Neural crest cell (in vitro differentiated cells): ENCODE measurements around the gene RBAK. TPM values are rescaled to one million over a fixed set of nuclear protein-coding genes. Genes with fewer than 3 reads are reported as not detected.
A peak's percentile ranks its signal among the peaks of the same experiment; 100 is the strongest.
"Not testable (repeated sequence)": the region's sequence is repeated elsewhere in the genome, so short reads cannot be mapped to it uniquely, and the experiment has no call there.

ENCODE experiments used
- DNase-seq: peaks from one replicate; pipeline ENCODE4 v3.0.0; 2021; ENCODE audit warnings: low read depth, mixed read lengths, low spot score
- H3K27ac Mint-ChIP-seq: one replicate; pipeline ENCODE4 v1.8.0; 2021; ENCODE audit warnings: mild to moderate bottlenecking, mixed read lengths; ENCODE audit not compliant: unreplicated experiment
- H3K27me3 Mint-ChIP-seq: 2 replicates; pipeline ENCODE4 v1.8.0; 2021; ENCODE audit warnings: low read depth, mild to moderate bottlenecking, mixed read lengths
- H3K36me3 Mint-ChIP-seq: 2 replicates; pipeline ENCODE4 v1.8.0; 2021; ENCODE audit warnings: low read depth, mild to moderate bottlenecking, mixed read lengths
- H3K4me1 Mint-ChIP-seq: 2 replicates; pipeline ENCODE4 v1.8.0; 2021; ENCODE audit warnings: mixed read lengths
- H3K4me3 Mint-ChIP-seq: one replicate; pipeline ENCODE4 v1.8.0; 2021; ENCODE audit warnings: mild to moderate bottlenecking, mixed read lengths
- H3K9me3 Mint-ChIP-seq: 2 replicates; pipeline ENCODE4 v1.8.0; 2021; ENCODE audit warnings: mixed read lengths
- CTCF ChIP-seq: fragments of 200-600 bp; sonication (generic); conservative IDR thresholded peaks from 2 replicates; pipeline ENCODE4 v1.5.0; 2021; ENCODE audit warnings: antibody characterized with exemption, mild to moderate bottlenecking
- total RNA-seq: library from RNA; stranded (reverse); gene quantifications from 2 replicates; pipeline ENCODE4 v1.2.1, GENCODE V29; 2021

The RBAK gene
- total RNA-seq, 1 donor from 2014 or later: 15.7 TPM

DNA sequence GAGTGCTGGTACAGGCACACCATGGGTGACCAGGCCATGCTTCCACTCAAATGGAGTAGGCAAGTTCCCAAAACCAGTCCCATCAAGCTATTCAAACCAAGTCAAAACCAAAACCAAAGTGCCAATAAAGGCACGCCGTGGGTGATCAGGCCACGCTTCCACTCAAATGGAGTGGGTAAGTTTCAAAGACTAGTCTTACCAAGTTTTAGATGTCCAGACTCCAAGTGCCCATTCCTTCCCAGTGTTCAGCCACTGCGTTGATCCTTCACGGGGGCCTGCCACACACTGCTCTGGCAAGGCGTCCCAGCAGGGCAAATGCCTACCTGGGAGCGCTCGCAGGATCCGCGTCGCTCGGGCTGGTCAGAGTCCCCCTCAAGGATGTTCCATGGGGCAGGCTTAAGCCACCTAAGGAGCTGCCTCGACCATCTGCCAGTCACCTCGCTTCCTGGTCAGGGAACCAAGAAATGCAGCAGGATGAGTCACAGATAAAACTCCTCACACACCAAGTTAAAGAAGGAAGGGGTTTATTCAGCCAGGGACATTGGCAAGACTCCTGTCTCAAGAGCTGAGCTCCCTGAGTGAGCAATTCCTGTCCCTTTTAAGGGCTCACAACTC is 17.8 kb upstream of the RBAK start:
- H3K27ac Mint-ChIP-seq, DNase-seq, H3K4me1 Mint-ChIP-seq, H3K4me3 Mint-ChIP-seq, H3K27me3 Mint-ChIP-seq, H3K9me3 Mint-ChIP-seq: not testable (repeated sequence)
- peaks cover 13% of the 10 kb centered on the region for H3K36me3 Mint-ChIP-seq

DNA sequence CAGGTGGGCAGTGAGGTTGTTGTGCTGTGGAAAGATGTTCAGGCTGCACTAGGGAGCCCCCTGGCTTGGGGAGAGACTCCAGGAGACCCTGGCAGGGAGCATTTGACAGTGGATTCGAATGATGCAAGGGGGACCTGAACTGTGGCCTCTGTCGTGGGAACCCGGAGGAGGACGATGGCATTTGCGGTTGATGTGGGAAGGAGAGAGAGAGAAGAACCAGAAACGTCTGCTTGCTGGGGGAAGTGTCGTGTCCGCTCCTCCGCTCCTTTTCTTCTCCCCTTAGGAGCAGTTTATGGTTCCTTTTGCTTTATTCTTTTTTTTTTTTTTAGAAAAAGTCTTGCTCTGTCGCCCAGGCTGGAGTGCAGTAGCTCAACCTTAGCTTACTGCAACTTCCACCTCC is 12.5 kb upstream of the RBAK start:
- not testable (repeated sequence) for DNase-seq, H3K36me3 Mint-ChIP-seq, H3K4me1 Mint-ChIP-seq, H3K9me3 Mint-ChIP-seq, H3K27ac Mint-ChIP-seq, H3K4me3 Mint-ChIP-seq, H3K27me3 Mint-ChIP-seq

- no peak for TF ChIP-seq CTCF
- no peak overlapping the region for H3K4me3 Mint-ChIP-seq
- H3K27ac Mint-ChIP-seq: no peak overlapping the region
- H3K36me3 Mint-ChIP-seq: peaks cover 2% of the 10 kb centered on the region
- no peaks in the 10 kb centered on the region for H3K9me3 Mint-ChIP-seq
- no peak for DNase-seq
- H3K4me1 Mint-ChIP-seq: no peaks in the 10 kb centered on the region
- H3K27me3 Mint-ChIP-seq: no peaks in the 10 kb centered on the region
Observed at GRCh38 chr7:5035276-5035675, 10.4 kb upstream of the RBAK start.

- TF ChIP-seq CTCF: no peak
- Mint-ChIP-seq H3K4me3 (no peak overlapping the region), H3K9me3 (no peaks in the 10 kb centered on the region), H3K27me3 (no peaks in the 10 kb centered on the region), H3K36me3 (no peaks in the 10 kb centered on the region), H3K4me1 (no peaks in the 10 kb centered on the region), H3K27ac (no peak overlapping the region)
- no peak for DNase-seq
Observed at GRCh38 chr7:5036446-5036845, 9.2 kb upstream of the RBAK start.

DNA sequence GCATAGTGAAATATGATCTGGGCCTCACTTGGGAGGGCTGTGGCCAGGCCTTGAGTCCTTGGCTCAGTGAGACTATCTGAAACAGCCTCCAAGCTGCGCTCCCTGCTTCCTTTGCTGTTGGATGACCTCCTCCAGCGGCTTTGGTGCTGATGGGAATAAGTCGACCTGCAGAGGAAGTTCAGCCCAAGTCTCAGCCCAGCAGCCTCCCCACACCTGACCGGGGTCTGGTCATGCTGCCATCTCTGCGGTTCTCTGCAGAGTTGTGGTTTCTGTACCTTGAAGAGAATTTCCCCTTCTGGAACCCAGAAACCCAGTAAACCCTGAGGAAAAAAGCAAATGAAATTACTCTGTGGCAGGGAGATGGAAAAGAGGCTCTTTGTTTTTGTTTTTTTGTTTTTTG is 4.6 kb upstream of the RBAK start:
- no peak overlapping the region for H3K27ac Mint-ChIP-seq
- no peak overlapping the region for H3K4me3 Mint-ChIP-seq
- peaks cover 8% of the 10 kb centered on the region for H3K4me1 Mint-ChIP-seq
- peaks cover 3% of the 10 kb centered on the region for H3K27me3 Mint-ChIP-seq
- DNase-seq: no peak
- no peak for TF ChIP-seq CTCF
- H3K9me3 Mint-ChIP-seq: peaks cover 5% of the 10 kb centered on the region
- peaks cover 7% of the 10 kb centered on the region for H3K36me3 Mint-ChIP-seq

GRCh38 chr7:5043661-5044060 is 2.0 kb upstream of the RBAK start:
- Mint-ChIP-seq H3K9me3 (peaks cover 5% of the 10 kb centered on the region), H3K27ac (no peak overlapping the region), H3K4me1 (peaks cover 16% of the 10 kb centered on the region), H3K27me3 (peaks cover 3% of the 10 kb centered on the region), H3K36me3 (peaks cover 11% of the 10 kb centered on the region), H3K4me3 (peak overlapping the region; percentile 75)
- no peak for DNase-seq
- no peak for TF ChIP-seq CTCF

- not testable (repeated sequence) for H3K9me3 Mint-ChIP-seq, DNase-seq, H3K27me3 Mint-ChIP-seq
- Mint-ChIP-seq H3K4me3 (peak overlapping the region; percentile 93), H3K4me1 (peaks cover 21% of the 10 kb centered on the region), H3K36me3 (peaks cover 35% of the 10 kb centered on the region), H3K27ac (peak overlapping the region; percentile 91)
Observed at GRCh38 chr7:5046397-5046732, 705 bp downstream of the RBAK start.

- Mint-ChIP-seq H3K4me1 (peaks cover 21% of the 10 kb centered on the region), H3K36me3 (peaks cover 43% of the 10 kb centered on the region), H3K9me3 (peaks cover 15% of the 10 kb centered on the region), H3K4me3 (peak overlapping the region; percentile 93)
- H3K27me3 Mint-ChIP-seq, H3K27ac Mint-ChIP-seq, DNase-seq: not testable (repeated sequence)
Observed at GRCh38 chr7:5047127-5047526, 1.5 kb downstream of the RBAK start.
